Cardiac septum (tissue), 1 donor: ENCODE measurements around the gene SNTA1. TPM values are rescaled to one million over a fixed set of nuclear protein-coding genes. Genes with fewer than 3 reads are reported as not detected.
"Not testable (repeated sequence)": the region's sequence is repeated elsewhere in the genome, so short reads cannot be mapped to it uniquely, and the experiment has no call there.

Experiments used
- DNase-seq: peaks from one replicate; pipeline ENCODE4 v3.0.0-alpha.2; 2020; ENCODE audit warnings: low spot score
- intact Hi-C: fragments of 100-400 bp; cut with DNase I; formaldehyde crosslinking; loops from one replicate; pipeline ENCODE4 v1.14.0; 2022
- total RNA-seq: library from RNA; stranded (reverse); fragmentation: NEBNext Ultra II Directional; extraction: Animal tissue kit (Norgen Biotek cat#: 25700); gene quantifications from one replicate; pipeline ENCODE4 v1.2.1, GENCODE V29; 2021
- donor health status: DM: no; HTN: no; CAD: no.

Gene SNTA1
- total RNA-seq, 1 donor from 2014 or later, result 167 TPM

GRCh38 chr20:33404281-33404680 lies 39.3 kb downstream of the SNTA1 start:
- no peak for DNase-seq
- intact Hi-C loops, result no loop called here

GRCh38 chr20:33401921-33402369 lies 41.6 kb downstream of the SNTA1 start:
- intact Hi-C loops, result no loop called here
- DNase-seq, result no peak

- DNase-seq, result peak; percentile 94
- intact Hi-C loops, result no loop called here
Observed at GRCh38 chr20:33401184-33401920, 42.2 kb downstream of the SNTA1 start, which contains the start of gene CDK5RAP1. Gene CDK5RAP1, minus strand, starts transcription at chr20:33401519. Its CDS starts 4,455 bp downstream, at chr20:33397064.

- DNase-seq, result no peak
- intact Hi-C loops, result no loop called here
Observed at GRCh38 chr20:33400812-33401183, 42.8 kb downstream of the SNTA1 start.

GRCh38 chr20:33399924-33400323 lies 43.6 kb downstream of the SNTA1 start:
- intact Hi-C loops, result no loop called here

GRCh38 chr20:33394718-33395117 lies 48.8 kb downstream of the SNTA1 start:
- intact Hi-C loops, result no loop called here
- no peak for DNase-seq

More at GRCh38 chr20:33399924-33400323, 43.6 kb downstream of the SNTA1 start:
- no peak for DNase-seq

- DNase-seq, result no peak
- intact Hi-C loops, result no loop called here
Observed at GRCh38 chr20:33393609-33394008, 50.0 kb downstream of the SNTA1 start.

- no peak for DNase-seq
- intact Hi-C loops, result no loop called here
Observed at GRCh38 chr20:33391722-33392415, 51.7 kb downstream of the SNTA1 start.

- DNase-seq, intact Hi-C loops: not testable (repeated sequence)
Observed at GRCh38 chr20:33389326-33389725, 54.2 kb downstream of the SNTA1 start.

GRCh38 chr20:33388268-33388667 lies 55.3 kb downstream of the SNTA1 start:
- intact Hi-C loops, result no loop called here

GRCh38 chr20:33387177-33387576 lies 56.4 kb downstream of the SNTA1 start:
- intact Hi-C loops, result no loop called here
- no peak for DNase-seq

More at GRCh38 chr20:33388268-33388667, 55.3 kb downstream of the SNTA1 start:
- no peak for DNase-seq

- intact Hi-C loops, result no loop called here
Observed at GRCh38 chr20:33386673-33387072, 56.9 kb downstream of the SNTA1 start.

GRCh38 chr20:33377366-33377765 lies 66.2 kb downstream of the SNTA1 start:
- intact Hi-C loops, result no loop called here
- DNase-seq, result no peak

More at GRCh38 chr20:33386673-33387072, 56.9 kb downstream of the SNTA1 start:
- no peak for DNase-seq

- DNase-seq, result no peak
- intact Hi-C loops, result no loop called here
Observed at GRCh38 chr20:33373735-33374605, 69.6 kb downstream of the SNTA1 start.

- no peak for DNase-seq
- intact Hi-C loops, result no loop called here
Observed at GRCh38 chr20:33372993-33373441, 70.5 kb downstream of the SNTA1 start.

- DNase-seq, result no peak
- intact Hi-C loops, result no loop called here
Observed at GRCh38 chr20:33370291-33370690, 73.3 kb downstream of the SNTA1 start.

GRCh38 chr20:33362898-33363297 lies 80.7 kb downstream of the SNTA1 start:
- DNase-seq, result no peak
- intact Hi-C loops, result no loop called here

- DNase-seq, result no peak
- intact Hi-C loops, result no loop called here
Observed at GRCh38 chr20:33359399-33360261, 83.9 kb downstream of the SNTA1 start.
